ENCODE data around the gene CFAP58.
"Not testable (repeated sequence)": the region's sequence is repeated elsewhere in the genome, so short reads cannot be mapped to it uniquely, and the experiment has no call there.

CFAP58 gene

GRCh38 chr10:104437226-104437625 is 83.6 kb downstream of the CFAP58 start:
- DNase-seq, result no peak

- no peak for DNase-seq
Measured at GRCh38 chr10:104440221-104440620, 86.6 kb downstream of the CFAP58 start.

GRCh38 chr10:104441329-104442000 is 87.8 kb downstream of the CFAP58 start:
- DNase-seq, result no peak

- no peak for DNase-seq
Measured at GRCh38 chr10:104445359-104445758, 91.7 kb downstream of the CFAP58 start.

GRCh38 chr10:104446151-104446550 is 92.5 kb downstream of the CFAP58 start:
- no peak for DNase-seq

GRCh38 chr10:104447331-104447730 is 93.7 kb downstream of the CFAP58 start:
- no peak for DNase-seq

- DNase-seq, result no peak
Measured at GRCh38 chr10:104447906-104448305, 94.3 kb downstream of the CFAP58 start.

- DNase-seq, result no peak
Measured at GRCh38 chr10:104449391-104449790, 95.8 kb downstream of the CFAP58 start.

- no peak for DNase-seq
Measured at GRCh38 chr10:104450490-104450889, 96.9 kb downstream of the CFAP58 start.

GRCh38 chr10:104450954-104451353 is 97.3 kb downstream of the CFAP58 start:
- no peak for DNase-seq

- no peak for DNase-seq
Measured at GRCh38 chr10:104452977-104453376, 99.3 kb downstream of the CFAP58 start.

- DNase-seq, result no peak
Measured at GRCh38 chr10:104456802-104457542, 103.3 kb downstream of the CFAP58 start.

- no peak for DNase-seq
Measured at GRCh38 chr10:104457543-104457828, 103.9 kb downstream of the CFAP58 start.

GRCh38 chr10:104465575-104465974 is 111.9 kb downstream of the CFAP58 start:
- not testable (repeated sequence) for DNase-seq

- not testable (repeated sequence) for DNase-seq
Measured at GRCh38 chr10:104468818-104469217, 115.2 kb downstream of the CFAP58 start.

- no peak for DNase-seq
Measured at GRCh38 chr10:104472505-104472904, 118.9 kb downstream of the CFAP58 start.

GRCh38 chr10:104472957-104473745 is 119.5 kb downstream of the CFAP58 start:
- no peak for DNase-seq

GRCh38 chr10:104478380-104478779 is 124.7 kb downstream of the CFAP58 start:
- DNase-seq, result no peak

- peak in 1 of 2 experiments; percentile 18 for DNase-seq
Measured at GRCh38 chr10:104479906-104480593, 126.4 kb downstream of the CFAP58 start.

- no peak for DNase-seq
Measured at GRCh38 chr10:104480797-104481196, 127.2 kb downstream of the CFAP58 start.

GRCh38 chr10:104483582-104483981 is 129.9 kb downstream of the CFAP58 start:
- no peak for DNase-seq

GRCh38 chr10:104485632-104486031 is 132.0 kb downstream of the CFAP58 start:
- no peak for DNase-seq

- DNase-seq, result no peak
Measured at GRCh38 chr10:104486803-104487202, 133.2 kb downstream of the CFAP58 start.
